GM18868 (cell line): ENCODE data around the gene PRPF38B.
"Not testable (repeated sequence)": the region's sequence is repeated elsewhere in the genome, so short reads cannot be mapped to it uniquely, and the experiment has no call there.

Experiments
- ATAC-seq: cut with Tn5 transposase; IDR thresholded peaks from one replicate; pipeline ENCODE4 v1.9.1; 2021; ENCODE audit warnings: mild to moderate bottlenecking, moderate library complexity; ENCODE audit not compliant: unreplicated experiment

PRPF38B gene

GRCh38 chr1:108679586-108680213 lies 12.4 kb upstream of the PRPF38B start:
- no peak for ATAC-seq

GRCh38 chr1:108681701-108682100 lies 10.4 kb upstream of the PRPF38B start:
- ATAC-seq, result not testable (repeated sequence)

GRCh38 chr1:108685529-108685928 lies 6.6 kb upstream of the PRPF38B start:
- no peak for ATAC-seq

- no peak for ATAC-seq
Observed at GRCh38 chr1:108686614-108687313, 5.3 kb upstream of the PRPF38B start.

GRCh38 chr1:108691128-108691941 lies 775 bp upstream of the PRPF38B start:
- ATAC-seq, result peak; percentile 0

GRCh38 chr1:108692724-108693655 lies 880 bp downstream of the PRPF38B start:
- peak; percentile 64 for ATAC-seq

- no peak for ATAC-seq
Observed at GRCh38 chr1:108695535-108695934, 3.4 kb downstream of the PRPF38B start.

- ATAC-seq, result no peak
Observed at GRCh38 chr1:108699375-108700332, 7.5 kb downstream of the PRPF38B start.

- ATAC-seq, result no peak
Observed at GRCh38 chr1:108701176-108701849, 9.2 kb downstream of the PRPF38B start.

- not testable (repeated sequence) for ATAC-seq
Observed at GRCh38 chr1:108702109-108702508, 10.0 kb downstream of the PRPF38B start.

- no peak for ATAC-seq
Observed at GRCh38 chr1:108703939-108704338, 11.8 kb downstream of the PRPF38B start.

- ATAC-seq, result no peak
Observed at GRCh38 chr1:108704496-108704895, 12.4 kb downstream of the PRPF38B start.

- ATAC-seq, result no peak
Observed at GRCh38 chr1:108706643-108707042, 14.5 kb downstream of the PRPF38B start.

GRCh38 chr1:108708691-108709660 lies 16.9 kb downstream of the PRPF38B start:
- peak; percentile 70 for ATAC-seq

- ATAC-seq, result no peak
Observed at GRCh38 chr1:108712606-108713150, 20.6 kb downstream of the PRPF38B start, which contains the start of gene FNDC7. FNDC7 (plus strand) TSS chr1:108712908; CDS start chr1:108712934, 26 bp downstream.

GRCh38 chr1:108715932-108716331 lies 23.8 kb downstream of the PRPF38B start:
- no peak for ATAC-seq
